HepG2 (cell line): ENCODE results near the gene TRIM44. TPM values are rescaled to one million over a fixed set of nuclear protein-coding genes. Genes with fewer than 3 reads are reported as not detected.

Experiments
- ATAC-seq: fragments of 200-7000 bp; cut with Tn5 transposase; 3 replicates; pipeline ENCODE4 v1.9.1; 2020; ENCODE audit warnings: mild to moderate bottlenecking, moderate library complexity
- BruUV-seq: library from RNA; stranded (reverse); fragments of 400-500 nt; replicated peaks from 2 replicates; lab custom pipeline; 2021; lab: Mats Ljungman, UMichigan
- CTCF ChIA-PET: fragments of 300-600 bp; formaldehyde crosslinking; extraction: SDS; loops from one replicate; lab custom pipeline; 2021; ENCODE audit warnings: low total read pairs, inconsistent platforms, low intra/inter-chr PET ratio; lab: Yijun Ruan, JAX
- POLR2A ChIA-PET: fragments of 350-600 bp; sonication (Branson Sonifier 250); formaldehyde crosslinking; loops from one replicate; lab custom pipeline; 2020; ENCODE audit warnings: antibody characterized with exemption, inconsistent platforms; lab: Yijun Ruan, JAX
- DNase-seq: peaks from one replicate; pipeline ENCODE4 v3.0.0-alpha.2; 2015; ENCODE audit warnings: low spot score
- FAIRE-seq: peaks from 3 replicates; lab custom pipeline; 2011; peaks lifted over from hg19 to GRCh38; lab: Jason Lieb, UNC
- H2AFZ ChIP-seq: one replicate; pipeline ENCODE4 v1.6.1; 2011; ENCODE audit warnings: low read length, inconsistent platforms
- H3K27ac ChIP-seq: fragments of 300-600 bp; 3 replicates; pipeline ENCODE4 v1.8.0; 2011; ENCODE audit warnings: mixed run types, mild to moderate bottlenecking, mixed read lengths, low read length, inconsistent platforms; ENCODE audit not compliant: insufficient read depth; ENCODE audit errors: extremely low read length
- H3K27me3 ChIP-seq, 2 experiments: fragments of 200-600 bp in 1 of 2; 2 replicates in 1 of 2; 3 replicates in 1 of 2; pipeline versions ENCODE4 v1.6.0 to v1.8.0; 2011; ENCODE audit warnings: low read length in 2 of 2, mild to moderate bottlenecking in 2 of 2, moderate library complexity in 2 of 2, inconsistent platforms in 1 of 2; ENCODE audit not compliant: insufficient read depth in 2 of 2, control insufficient read depth in 1 of 2
- H3K36me3 ChIP-seq, 2 experiments: fragments of 200-600 bp in 1 of 2; replicated peaks in 1 of 2; 2 replicates in 1 of 2; 3 replicates in 1 of 2; pipeline versions ENCODE4 v1.5.1 to v1.8.0; 2011; ENCODE audit warnings: low read length in 2 of 2, inconsistent platforms in 1 of 2; ENCODE audit not compliant: insufficient read depth in 2 of 2, control insufficient read depth in 1 of 2
- H3K4me1 ChIP-seq: 2 replicates; pipeline ENCODE4 v1.5.1; 2012; ENCODE audit warnings: low read length, inconsistent platforms; ENCODE audit not compliant: insufficient read depth
- H3K4me2 ChIP-seq: 2 replicates; pipeline ENCODE4 v1.6.0; 2011; ENCODE audit warnings: low read depth, low read length, inconsistent platforms
- H3K4me3 ChIP-seq, 3 experiments: fragments of 200-600 bp in 1 of 3; sonication (generic), shearing (Covaris generic) in 1 of 3; replicated peaks in 1 of 3; 2 replicates each; pipeline ENCODE4 v1.5.1; 2011 to 2016; ENCODE audit warnings: low read length in 3 of 3, inconsistent platforms in 2 of 3, low read depth in 2 of 3, mild to moderate bottlenecking in 2 of 3, control low read depth in 1 of 3, mixed read lengths in 1 of 3; ENCODE audit not compliant: insufficient read depth in 1 of 3
- H3K79me2 ChIP-seq: one replicate; pipeline ENCODE4 v1.6.1; 2011; ENCODE audit warnings: low read length, inconsistent platforms; ENCODE audit not compliant: insufficient read depth
- H3K9ac ChIP-seq: 2 replicates; pipeline ENCODE4 v1.6.0; 2011; ENCODE audit warnings: mild to moderate bottlenecking, low read depth, low read length, inconsistent platforms; ENCODE audit not compliant: insufficient read depth
- H3K9me3 ChIP-seq: 2 replicates; pipeline ENCODE4 v1.5.1; 2012; ENCODE audit warnings: mild to moderate bottlenecking, low read length
- H4K20me1 ChIP-seq: 2 replicates; pipeline ENCODE4 v1.6.0; 2011; ENCODE audit warnings: inconsistent platforms, mild to moderate bottlenecking, low read length, moderate library complexity; ENCODE audit not compliant: insufficient read depth
- DPF2 ChIP-seq: sonication (generic); formaldehyde crosslinking; IDR thresholded peaks from 2 replicates; pipeline ENCODE4 v1.4.0; 2020; ENCODE audit warnings: mild to moderate bottlenecking, low read depth, missing genetic modification reagents, borderline replicate concordance
- EHMT2 ChIP-seq: fragments of 200-600 bp; sonication (generic); IDR thresholded peaks from 2 replicates; pipeline ENCODE4 v1.7.0; 2017; ENCODE audit warnings: antibody characterized with exemption, low read depth, low read length, borderline replicate concordance
- KDM1A ChIP-seq: IDR thresholded peaks from 2 replicates; pipeline ENCODE4 v1.6.1; 2016; ENCODE audit warnings: missing compliant biosample characterization
- PAF1 ChIP-seq: IDR thresholded peaks from 2 replicates; pipeline ENCODE4 v1.6.1; 2016; ENCODE audit warnings: missing genetic modification reagents, missing compliant biosample characterization
- TAF1 ChIP-seq: sonication (generic); formaldehyde crosslinking; IDR thresholded peaks from 2 replicates; pipeline ENCODE4 v1.4.0; 2020; ENCODE audit warnings: missing genetic modification reagents
- ZNF484 ChIP-seq: sonication (generic); formaldehyde crosslinking; IDR thresholded peaks from 2 replicates; pipeline ENCODE4 v1.5.1; 2020; ENCODE audit warnings: mild to moderate bottlenecking, low read depth, missing genetic modification reagents, borderline replicate concordance
- in situ Hi-C: cut with HindIII; loops from 2 replicates; pipeline ENCODE4 v1.10.0; 2017; ENCODE audit warnings: low pct_unique_long_range_greater_than_20kb; ENCODE audit not compliant: extremely low pct_ligation_motif_present
- intact Hi-C: fragments of 100-400 bp; cut with micrococcal nuclease; formaldehyde crosslinking; loops from one replicate; pipeline ENCODE4 v1.10.0; 2022; ENCODE audit not compliant: unreplicated experiment
- polyA plus RNA-seq, 8 experiments: library from polyadenylated mRNA; depleted of rRNA in 3 of 8; stranded (reverse) in 7 of 8; unstranded in 1 of 8; fragments of >200 nt; fragmentation: Illumina TruSeq in 4 of 8; extraction: Trizol in 4 of 8; gene quantifications; 2 replicates each; pipeline versions ENCODE4 v1.2.1 to v1.2.3, GENCODE V29; 2011 to 2016; ENCODE audit warnings: low read depth in 4 of 8, missing spikeins in 1 of 8, mixed read lengths in 1 of 8; ENCODE audit not compliant: insufficient read depth in 1 of 8
- total RNA-seq, 5 experiments: library from RNA; depleted of rRNA; stranded (reverse); fragments of >200 nt; fragmentation: Illumina TruSeq; extraction: Trizol; gene quantifications; 2 replicates each; pipeline ENCODE4 v1.2.3, GENCODE V29; 2016; ENCODE audit warnings: low read depth in 1 of 5
- TF ChIP-seq, protein P1 (sequence below): sonication (generic); IDR thresholded peaks from 2 replicates; pipeline ENCODE4 v1.6.1; 2016; ENCODE audit warnings: low read depth, borderline replicate concordance
- TF ChIP-seq, protein P2 (sequence below): sonication (generic); formaldehyde crosslinking; IDR thresholded peaks from 2 replicates; pipeline ENCODE4 v1.4.0; 2020; ENCODE audit warnings: mild to moderate bottlenecking, low read depth, missing genetic modification reagents
- TF ChIP-seq, protein P3 (sequence below): sonication (generic); formaldehyde crosslinking; IDR thresholded peaks from 2 replicates; pipeline ENCODE4 v1.4.0; 2020; ENCODE audit warnings: missing genetic modification reagents

The TRIM44 gene
- total and polyA plus RNA-seq, 2 of the 13 experiments (the other 11 are each of a cell fraction or from before 2014, with no cell fraction given), result 22.7 to 50.3 TPM

DNA sequence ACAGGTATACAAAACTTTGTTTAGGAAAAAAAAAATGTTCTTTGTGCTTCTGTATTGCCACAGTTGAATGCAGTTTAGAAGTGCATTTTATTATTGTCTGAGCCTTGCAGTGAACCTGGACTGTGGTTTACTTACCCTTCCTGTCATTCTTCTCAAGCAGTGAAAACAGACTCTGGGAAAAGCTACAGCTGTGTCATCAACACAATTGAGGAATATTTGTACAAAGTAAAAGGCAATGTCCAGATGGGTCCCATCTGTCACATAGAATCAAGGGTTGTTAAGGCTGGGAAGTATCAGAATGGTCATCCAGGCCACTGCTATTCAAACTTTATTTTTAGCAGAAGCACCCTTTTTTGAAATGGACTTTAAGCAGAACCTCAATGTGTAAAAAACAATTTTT, 73.3 kb downstream of the TRIM44 start:
- intact Hi-C loops, result no loop called here
- Histone ChIP-seq H3K4me2 (no peak overlapping the region), H3K27me3 (no peaks in the 10 kb centered on the region), H2AFZ (no peak overlapping the region), H3K27ac (no peak overlapping the region), H3K4me3 (no peak overlapping the region), H3K4me1 (peaks cover 38% of the 10 kb centered on the region), H3K79me2 (no peaks in the 10 kb centered on the region)
- DNase-seq, result no peak
- no peak for FAIRE-seq
- ChIA-PET CTCF (no interaction called here), POLR2A (no interaction called here)
- in situ Hi-C loops, result loop anchor here (10.0 kb wide), 1 partner anchor 71 kb away; the partner anchor contains the start of gene TRIM44
- TF ChIP-seq ZNF484 (no peak), EHMT2 (no peak), DPF2 (CRISPR knock-in tag) (no peak), TAF1 (CRISPR knock-in tag) (no peak), PAF1 (no peak), KDM1A (no peak)
- TF ChIP-seq, protein P1, sequence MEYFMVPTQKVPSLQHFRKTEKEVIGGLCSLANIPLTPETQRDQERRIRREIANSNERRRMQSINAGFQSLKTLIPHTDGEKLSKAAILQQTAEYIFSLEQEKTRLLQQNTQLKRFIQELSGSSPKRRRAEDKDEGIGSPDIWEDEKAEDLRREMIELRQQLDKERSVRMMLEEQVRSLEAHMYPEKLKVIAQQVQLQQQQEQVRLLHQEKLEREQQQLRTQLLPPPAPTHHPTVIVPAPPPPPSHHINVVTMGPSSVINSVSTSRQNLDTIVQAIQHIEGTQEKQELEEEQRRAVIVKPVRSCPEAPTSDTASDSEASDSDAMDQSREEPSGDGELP, result 0 out of 2 replicates have a peak, but pooled peaks have one; percentile 10
- TF ChIP-seq, protein P2, sequence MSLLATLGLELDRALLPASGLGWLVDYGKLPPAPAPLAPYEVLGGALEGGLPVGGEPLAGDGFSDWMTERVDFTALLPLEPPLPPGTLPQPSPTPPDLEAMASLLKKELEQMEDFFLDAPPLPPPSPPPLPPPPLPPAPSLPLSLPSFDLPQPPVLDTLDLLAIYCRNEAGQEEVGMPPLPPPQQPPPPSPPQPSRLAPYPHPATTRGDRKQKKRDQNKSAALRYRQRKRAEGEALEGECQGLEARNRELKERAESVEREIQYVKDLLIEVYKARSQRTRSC, result no peak
- TF ChIP-seq, protein P3, sequence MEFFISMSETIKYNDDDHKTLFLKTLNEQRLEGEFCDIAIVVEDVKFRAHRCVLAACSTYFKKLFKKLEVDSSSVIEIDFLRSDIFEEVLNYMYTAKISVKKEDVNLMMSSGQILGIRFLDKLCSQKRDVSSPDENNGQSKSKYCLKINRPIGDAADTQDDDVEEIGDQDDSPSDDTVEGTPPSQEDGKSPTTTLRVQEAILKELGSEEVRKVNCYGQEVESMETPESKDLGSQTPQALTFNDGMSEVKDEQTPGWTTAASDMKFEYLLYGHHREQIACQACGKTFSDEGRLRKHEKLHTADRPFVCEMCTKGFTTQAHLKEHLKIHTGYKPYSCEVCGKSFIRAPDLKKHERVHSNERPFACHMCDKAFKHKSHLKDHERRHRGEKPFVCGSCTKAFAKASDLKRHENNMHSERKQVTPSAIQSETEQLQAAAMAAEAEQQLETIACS, result no peak
- TF ChIP-seq, all 625 proteins: peak for 1
- no TSS peak for BruUV-seq
- H4K20me1 ChIP-seq, result no peaks in the 10 kb centered on the region; the same call in 1 of the 2 replicates
- H3K9ac ChIP-seq, result no peak overlapping the region
- H3K36me3 ChIP-seq, result peaks cover 1 to 14% of the 10 kb centered on the region in 2 experiments; a peak in 4 of 5 replicates
- no peak for ATAC-seq
- peaks cover 3% of the 10 kb centered on the region for H3K9me3 ChIP-seq
